ENCODE measurements around the gene TMEM187.

The TMEM187 gene

DNA sequence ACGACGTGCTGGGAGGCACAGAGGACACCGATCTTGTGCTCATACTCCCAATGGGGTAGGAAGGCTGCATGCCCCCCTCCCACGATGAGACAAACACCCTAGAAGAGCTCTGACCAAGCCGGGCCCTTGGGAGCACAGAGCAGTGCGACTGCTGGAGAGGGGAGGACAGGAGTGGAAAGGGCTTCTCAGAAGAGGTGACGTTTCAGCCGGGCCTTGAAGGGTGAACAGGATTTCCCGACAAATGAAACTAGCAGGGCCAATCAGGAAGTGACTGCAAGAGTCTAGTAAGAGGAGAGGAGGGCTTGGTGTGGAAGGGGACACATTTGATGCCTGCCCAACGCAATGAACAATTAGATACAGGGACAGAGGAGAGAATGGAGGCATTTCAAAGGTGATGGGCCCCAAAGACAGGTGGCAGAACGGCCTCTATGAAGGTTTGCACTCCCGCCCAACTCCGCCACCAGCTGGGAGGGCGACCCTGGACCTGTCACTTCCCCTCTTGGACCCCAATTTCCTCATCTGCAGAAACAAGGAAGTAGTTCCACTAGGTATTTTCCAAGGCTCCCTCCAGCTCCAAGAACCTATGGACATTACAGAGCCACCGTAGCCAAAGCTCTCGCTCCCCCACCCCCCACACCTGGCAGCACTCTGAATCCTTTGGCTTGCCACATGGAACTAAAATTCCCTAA lies 4.9 kb upstream of the TMEM187 start:
- peaks cover 38% of the 10 kb centered on the region for H3K4me1 Mint-ChIP-seq (ENCODE audit: low read depth)
- H3K36me3 Mint-ChIP-seq (ENCODE audit: low read depth): peaks cover 74% of the 10 kb centered on the region
- H3K27me3 Mint-ChIP-seq: no peaks in the 10 kb centered on the region
- no peaks in the 10 kb centered on the region for H3K9me3 Mint-ChIP-seq
- intact Hi-C loops (cut with micrococcal nuclease): no loop called here
- peak overlapping the region; percentile 84 for H3K27ac Mint-ChIP-seq
- H3K4me3 Mint-ChIP-seq: peak overlapping the region; percentile 71

- no peaks in the 10 kb centered on the region for H3K9me3 Mint-ChIP-seq
- peaks cover 40% of the 10 kb centered on the region for H3K4me1 Mint-ChIP-seq (ENCODE audit: low read depth)
- peak overlapping the region; percentile 84 for H3K27ac Mint-ChIP-seq
- H3K4me3 Mint-ChIP-seq: peak overlapping the region; percentile 71
- peaks cover 68% of the 10 kb centered on the region for H3K36me3 Mint-ChIP-seq (ENCODE audit: low read depth)
- intact Hi-C loops (cut with micrococcal nuclease): no loop called here
- H3K27me3 Mint-ChIP-seq: no peaks in the 10 kb centered on the region
These were observed 4.3 kb upstream of the TMEM187 start for GRCh38 chrX:153968255-153968654.

- H3K27ac Mint-ChIP-seq: no peak overlapping the region
- H3K27me3 Mint-ChIP-seq: no peaks in the 10 kb centered on the region
- H3K36me3 Mint-ChIP-seq (ENCODE audit: low read depth): peaks cover 63% of the 10 kb centered on the region
- peak overlapping the region; percentile 100 for H3K4me3 Mint-ChIP-seq
- no peaks in the 10 kb centered on the region for H3K9me3 Mint-ChIP-seq
- H3K4me1 Mint-ChIP-seq (ENCODE audit: low read depth): peaks cover 45% of the 10 kb centered on the region
- intact Hi-C loops (cut with micrococcal nuclease): no loop called here
These were observed 3.8 kb upstream of the TMEM187 start for GRCh38 chrX:153968754-153969124.

DNA sequence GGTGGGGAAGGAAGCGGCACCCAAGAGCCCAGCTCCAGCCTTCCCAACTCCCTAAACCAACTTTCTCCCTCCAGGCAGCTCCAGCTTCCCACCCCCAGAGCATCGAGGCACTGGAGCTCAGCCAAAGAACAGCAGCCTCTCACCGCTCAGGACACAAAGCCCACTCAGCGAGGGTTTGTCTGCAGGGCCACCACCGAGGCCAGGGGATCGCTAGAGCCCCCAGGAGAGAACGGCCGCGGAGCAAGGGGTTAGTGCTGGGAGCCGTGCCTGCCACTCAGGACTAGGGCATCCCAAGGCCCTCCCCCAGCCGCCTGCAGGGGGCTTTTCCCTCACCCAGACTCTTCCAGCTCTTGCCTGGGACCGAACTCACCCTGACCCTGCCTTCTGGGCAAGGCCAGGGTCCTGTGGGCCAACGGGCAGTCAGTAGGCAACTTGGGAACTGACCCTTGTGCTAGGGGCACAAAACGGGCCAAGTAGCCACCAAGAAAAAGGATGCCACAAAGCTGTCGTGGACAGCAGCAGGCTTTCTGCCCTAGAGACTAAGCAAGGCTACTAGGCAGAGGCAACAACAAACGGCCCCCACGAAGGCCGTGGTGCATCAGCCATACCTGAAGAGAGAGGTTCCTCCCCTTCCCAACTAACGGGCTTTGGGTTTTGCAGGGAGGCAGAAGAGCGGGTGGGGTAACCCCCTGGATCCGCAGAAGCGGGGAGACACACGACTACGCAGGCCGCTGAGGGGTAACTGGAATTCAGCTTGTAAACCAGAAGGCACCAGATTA lies 3.2 kb upstream of the TMEM187 start:
- Mint-ChIP-seq H3K36me3 (ENCODE audit: low read depth) (peaks cover 57% of the 10 kb centered on the region), H3K9me3 (no peaks in the 10 kb centered on the region), H3K4me3 (peak overlapping the region; percentile 100), H3K27ac (peak overlapping the region; percentile 99), H3K27me3 (no peaks in the 10 kb centered on the region), H3K4me1 (ENCODE audit: low read depth) (peaks cover 50% of the 10 kb centered on the region)
- intact Hi-C loops (cut with micrococcal nuclease): no loop called here

GRCh38 chrX:153969904-153970356 lies 2.6 kb upstream of the TMEM187 start:
- Mint-ChIP-seq H3K4me1 (ENCODE audit: low read depth) (peaks cover 57% of the 10 kb centered on the region), H3K27me3 (no peaks in the 10 kb centered on the region), H3K27ac (peak overlapping the region; percentile 99), H3K36me3 (ENCODE audit: low read depth) (peaks cover 51% of the 10 kb centered on the region), H3K9me3 (no peaks in the 10 kb centered on the region), H3K4me3 (peak overlapping the region; percentile 100)
- intact Hi-C loops (cut with micrococcal nuclease): loop anchor here (5.0 kb wide), 1 partner anchor 42 kb away; no protein-coding TSS in a partner anchor

GRCh38 chrX:153970357-153971123 lies 2.0 kb upstream of the TMEM187 start:
- no peaks in the 10 kb centered on the region for H3K27me3 Mint-ChIP-seq
- peaks cover 58% of the 10 kb centered on the region for H3K4me1 Mint-ChIP-seq (ENCODE audit: low read depth)
- peaks cover 45% of the 10 kb centered on the region for H3K36me3 Mint-ChIP-seq (ENCODE audit: low read depth)
- peak overlapping the region; percentile 99 for H3K27ac Mint-ChIP-seq
- peak overlapping the region; percentile 100 for H3K4me3 Mint-ChIP-seq
- intact Hi-C loops (cut with micrococcal nuclease): loop anchor here (5.0 kb wide), 1 partner anchor 42 kb away; no protein-coding TSS in a partner anchor
- no peaks in the 10 kb centered on the region for H3K9me3 Mint-ChIP-seq

DNA sequence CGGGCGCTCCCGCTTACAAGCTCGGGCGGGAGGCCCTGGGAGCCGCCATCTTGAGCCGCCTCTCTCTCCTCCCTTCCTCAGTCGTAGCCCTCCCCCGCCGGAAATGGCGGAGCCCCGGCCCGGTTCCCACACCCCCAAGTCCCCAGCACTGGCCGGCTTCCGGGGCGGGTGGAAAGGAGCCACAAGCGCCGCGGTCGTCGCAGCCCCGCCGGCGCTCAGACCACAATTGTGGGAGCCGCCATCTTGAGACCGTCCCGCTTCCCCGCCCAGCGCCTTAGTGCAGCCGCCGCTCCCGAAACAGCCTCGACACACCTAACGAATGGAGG lies 1.5 kb upstream of the TMEM187 start:
- Mint-ChIP-seq H3K27me3 (no peaks in the 10 kb centered on the region), H3K27ac (peak overlapping the region; percentile 99), H3K4me3 (peak overlapping the region; percentile 100), H3K9me3 (no peaks in the 10 kb centered on the region), H3K36me3 (ENCODE audit: low read depth) (peaks cover 40% of the 10 kb centered on the region), H3K4me1 (ENCODE audit: low read depth) (peaks cover 55% of the 10 kb centered on the region)
- intact Hi-C loops (cut with micrococcal nuclease): loop anchor here (5.0 kb wide), 1 partner anchor 41 kb away; no protein-coding TSS in a partner anchor

DNA sequence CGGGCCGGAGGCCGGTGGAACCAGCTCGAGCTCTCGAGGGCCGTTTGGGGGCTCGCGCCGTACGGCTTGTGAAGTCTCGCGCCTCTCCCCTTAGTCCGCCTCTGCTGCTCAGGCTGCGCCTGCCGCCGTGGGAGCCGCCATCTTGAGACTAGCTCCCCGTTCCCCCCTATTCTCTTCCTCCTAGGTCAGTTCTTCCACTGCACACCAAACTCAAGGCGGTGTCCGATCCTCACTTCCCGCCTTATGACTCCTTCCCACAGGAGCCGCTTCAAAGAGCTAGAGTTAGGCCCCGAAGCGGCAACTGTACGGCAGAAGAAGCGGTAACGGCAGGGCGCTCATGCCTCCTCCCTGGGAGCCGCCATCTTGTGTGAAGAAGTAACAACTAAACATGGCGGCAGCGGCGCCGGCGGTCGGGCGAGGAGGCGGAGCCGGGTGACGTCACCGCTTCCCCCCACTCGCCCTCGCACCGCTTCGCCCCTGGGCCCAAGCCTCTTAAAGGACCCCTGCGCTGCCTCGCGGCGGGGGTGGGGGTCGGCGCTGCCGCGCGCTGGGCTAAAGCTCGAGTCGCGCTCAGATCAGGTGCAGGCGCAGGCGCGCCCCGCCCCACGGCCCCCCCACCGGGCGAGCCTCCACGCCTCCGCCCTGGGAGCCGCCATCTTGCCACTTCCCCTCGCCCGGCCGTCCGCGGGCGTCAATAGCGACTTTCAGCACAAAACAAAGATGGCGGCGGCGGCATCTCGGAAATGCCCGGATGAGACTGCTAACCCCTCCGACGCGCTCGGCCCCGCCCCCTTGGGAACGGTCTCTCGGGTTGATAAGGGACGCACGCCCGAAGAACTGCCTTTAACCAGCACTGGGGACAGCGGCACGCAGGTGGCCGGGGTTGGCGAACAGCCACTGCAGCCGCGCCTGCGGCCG lies 845 bp upstream of the TMEM187 start, which contains the start of gene HCFC1:
Gene HCFC1, minus strand, starts transcription at position 369 of the 918 bp plus-strand sequence. CDS start 978 bp downstream, outside the sequence.
- Mint-ChIP-seq H3K9me3 (no peaks in the 10 kb centered on the region), H3K36me3 (ENCODE audit: low read depth) (peaks cover 35% of the 10 kb centered on the region), H3K4me1 (ENCODE audit: low read depth) (peaks cover 49% of the 10 kb centered on the region), H3K27ac (peak within 1 kb of the TSS; percentile 99), H3K4me3 (peak within 1 kb of the TSS; percentile 100), H3K27me3 (no peaks in the 10 kb centered on the region)
- intact Hi-C loops (cut with micrococcal nuclease): loop anchor here (5.0 kb wide), 1 partner anchor 41 kb away; no protein-coding TSS in a partner anchor

GRCh38 chrX:153973127-153974002 lies 811 bp downstream of the TMEM187 start:
- Mint-ChIP-seq H3K4me3 (peak overlapping the region; percentile 76), H3K4me1 (ENCODE audit: low read depth) (peaks cover 33% of the 10 kb centered on the region), H3K9me3 (no peaks in the 10 kb centered on the region), H3K27ac (peak overlapping the region; percentile 88), H3K27me3 (no peaks in the 10 kb centered on the region), H3K36me3 (ENCODE audit: low read depth) (peaks cover 21% of the 10 kb centered on the region)
- intact Hi-C loops (cut with micrococcal nuclease): loop anchor here (5.0 kb wide), 1 partner anchor 39 kb away; no protein-coding TSS in a partner anchor

DNA sequence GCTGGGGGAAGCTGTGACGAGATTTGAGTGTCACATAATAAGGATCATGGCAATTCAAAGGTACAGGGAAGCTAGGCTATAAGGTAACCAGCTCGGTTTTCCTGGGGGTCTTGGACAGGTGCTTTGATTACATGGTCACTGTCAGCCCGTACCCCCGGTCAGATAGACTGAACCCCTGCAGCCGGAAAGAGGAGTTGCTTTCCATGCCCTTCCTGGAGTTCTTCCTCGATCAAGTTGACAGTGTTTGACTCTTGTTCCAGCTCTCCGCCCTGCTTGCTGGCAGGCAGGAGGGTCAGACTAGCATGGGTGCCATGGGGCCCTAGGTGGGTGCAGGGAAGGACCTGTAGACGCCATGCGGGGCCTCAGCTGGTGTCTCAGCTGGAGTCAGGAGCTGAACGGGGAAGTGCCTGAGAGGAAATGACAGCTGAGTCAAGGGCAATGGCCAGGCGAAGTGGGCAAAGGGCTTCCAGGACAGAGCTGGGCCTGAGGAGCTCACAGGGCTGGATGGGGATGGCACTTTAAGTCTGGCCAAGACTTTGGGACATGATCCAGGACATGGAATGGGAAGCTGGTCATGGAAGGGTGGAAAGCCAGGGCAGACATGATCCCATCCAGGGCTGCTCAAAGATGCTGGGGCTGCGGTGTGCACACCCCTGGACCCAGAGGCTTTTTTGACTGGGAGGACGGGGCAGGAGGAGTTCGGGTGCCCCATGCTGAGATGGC lies 1.6 kb downstream of the TMEM187 start:
- intact Hi-C loops (cut with micrococcal nuclease): loop anchor here (5.0 kb wide), 1 partner anchor 38 kb away; no protein-coding TSS in a partner anchor
- H3K36me3 Mint-ChIP-seq (ENCODE audit: low read depth): peaks cover 20% of the 10 kb centered on the region
- H3K27ac Mint-ChIP-seq: peak overlapping the region; percentile 88
- H3K9me3 Mint-ChIP-seq: no peaks in the 10 kb centered on the region
- peak overlapping the region; percentile 76 for H3K4me3 Mint-ChIP-seq
- peaks cover 27% of the 10 kb centered on the region for H3K4me1 Mint-ChIP-seq (ENCODE audit: low read depth)
- no peaks in the 10 kb centered on the region for H3K27me3 Mint-ChIP-seq

DNA sequence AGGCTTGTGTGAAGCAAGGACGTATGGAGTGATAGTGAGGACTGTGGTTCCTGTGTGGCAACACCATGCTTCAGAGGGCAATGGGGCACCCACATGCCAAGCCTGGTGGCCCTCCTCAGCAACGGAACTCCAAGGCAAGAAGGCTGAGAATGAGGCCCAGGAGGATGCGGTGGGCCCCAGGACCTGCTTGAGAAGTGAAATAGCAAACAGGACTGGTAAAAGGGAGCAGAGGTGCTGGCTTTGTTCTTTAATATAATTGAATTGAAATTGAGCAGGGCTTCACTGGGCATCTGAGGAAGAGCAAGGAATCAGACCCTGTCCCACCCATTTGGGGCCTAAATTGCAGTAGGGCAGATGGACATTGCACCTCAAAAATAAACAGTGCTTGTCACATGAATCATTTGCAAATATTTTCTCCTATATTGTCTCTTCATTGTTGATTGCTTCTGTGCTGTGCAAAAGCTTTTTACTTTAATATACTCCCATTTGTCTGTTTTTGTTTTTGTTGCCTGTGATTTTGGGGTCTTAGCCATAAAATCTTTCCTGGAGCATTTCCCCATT lies 2.3 kb downstream of the TMEM187 start:
- Mint-ChIP-seq H3K36me3 (ENCODE audit: low read depth) (peaks cover 14% of the 10 kb centered on the region), H3K27ac (peak overlapping the region; percentile 88), H3K4me1 (ENCODE audit: low read depth) (peaks cover 20% of the 10 kb centered on the region), H3K27me3 (no peaks in the 10 kb centered on the region), H3K4me3 (peak overlapping the region; percentile 76), H3K9me3 (no peaks in the 10 kb centered on the region)
- intact Hi-C loops (cut with micrococcal nuclease): loop anchor here (5.0 kb wide), 1 partner anchor 37 kb away; no protein-coding TSS in a partner anchor
